ENCODE results near the gene SORCS2. TPM values are rescaled to one million over a fixed set of nuclear protein-coding genes. Genes with fewer than 3 reads are reported as not detected.

SORCS2 gene
- total and polyA plus RNA-seq, 2 of the 4 experiments (the other 2 are of a cell fraction): 0.36 to 0.62 TPM

DNA sequence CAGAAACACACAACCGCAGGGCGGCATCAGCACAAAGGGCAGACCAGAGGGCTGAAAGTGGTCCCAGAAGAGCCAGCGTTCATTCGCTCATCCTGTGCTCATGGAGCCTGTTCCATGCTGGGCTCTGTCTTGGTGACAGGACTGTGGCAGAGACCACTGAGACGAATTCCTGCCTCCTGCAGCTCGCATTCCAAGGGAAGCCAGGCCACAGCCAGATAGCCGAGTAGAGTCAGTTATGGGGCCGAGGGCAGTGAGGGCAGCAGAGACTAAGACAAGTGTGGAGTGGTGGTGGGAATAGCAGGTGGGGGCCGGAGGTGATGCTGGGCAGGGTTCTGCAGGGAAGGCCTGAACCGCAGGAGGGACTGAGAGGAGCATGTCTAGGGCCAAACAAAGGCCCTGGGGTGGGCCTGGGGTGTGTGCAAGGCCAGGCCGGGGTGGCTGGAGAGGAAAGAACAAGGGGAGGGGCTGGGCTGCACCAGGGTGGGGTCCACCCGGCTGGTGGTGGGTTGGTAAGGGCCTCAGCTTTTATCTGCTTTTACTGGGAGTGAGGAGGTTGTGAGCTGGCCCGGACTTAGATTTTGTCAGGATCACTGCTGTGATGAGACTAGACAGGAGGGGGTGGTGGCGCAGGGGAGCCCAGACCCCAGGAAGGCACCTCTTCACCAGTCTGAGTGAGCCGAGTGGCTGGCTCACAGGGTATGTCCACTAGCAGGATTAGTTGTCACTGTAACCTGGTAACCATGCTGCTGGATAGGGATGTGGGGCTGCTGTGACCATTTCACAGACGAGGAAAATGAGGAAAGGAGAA, 236.1 kb downstream of the SORCS2 start:
- Histone ChIP-seq H3K4me3 (ENCODE audit: insufficient read depth, low read depth, low read length) (no peak overlapping the region), H2BK120ac (ENCODE audit: low read depth, low read length) (no peak overlapping the region), H3K36me3 (ENCODE audit: control insufficient read depth, insufficient read depth, low read length) (no peaks in the 10 kb centered on the region), H3K9ac (ENCODE audit: low read depth, low read length) (no peak overlapping the region), H4K91ac (ENCODE audit: insufficient read depth, low read depth, low read length) (no peak overlapping the region), H4K8ac (ENCODE audit: low read depth in 2 of 2, low read length in 2 of 2) (no peak overlapping the region), H3K9me1 (ENCODE audit: insufficient read depth, low read length) (no peaks in the 10 kb centered on the region), H2AFZ (replicated peaks; ENCODE audit: low read length, poor library complexity) (no peak overlapping the region), H2BK15ac (ENCODE audit: low read depth, low read length) (no peak overlapping the region), H3K56ac (ENCODE audit: extremely low read depth, insufficient read depth, low read length) (no peak overlapping the region), H4K5ac (ENCODE audit: low read depth, low read length) (no peak overlapping the region), H3K18ac (ENCODE audit: low read depth, low read length) (no peak overlapping the region), H2AK5ac (ENCODE audit: low read depth, low read length) (no peak overlapping the region), H3K4me2 (ENCODE audit: low read depth, low read length) (no peak overlapping the region), H3K23ac (ENCODE audit: low read depth, low read length) (no peak overlapping the region), H2AK9ac (replicated peaks; ENCODE audit: low read depth, low read length, poor library complexity) (no peak overlapping the region), H3K14ac (replicated peaks; ENCODE audit: low read depth, low read length) (no peak overlapping the region), H4K20me1 (ENCODE audit: insufficient read depth, low read length) (no peaks in the 10 kb centered on the region), H3K27ac (ENCODE audit: insufficient read depth, low read length) (no peak overlapping the region), H3K9me3 (ENCODE audit: control insufficient read depth, insufficient read depth, low read length) (no peaks in the 10 kb centered on the region), H3K79me1 (ENCODE audit: low read depth in 1 of 2, low read length in 2 of 2) (no peaks in the 10 kb centered on the region), H3K27me3 (ENCODE audit: control insufficient read depth, insufficient read depth, low read length) (peaks cover 17% of the 10 kb centered on the region; the same call in 1 of the 2 replicates), H2BK20ac (ENCODE audit: low read depth, low read length) (no peak overlapping the region), H2BK5ac (ENCODE audit: low read depth, low read length, poor library complexity, severe bottlenecking) (no peak overlapping the region), H3K4ac (ENCODE audit: low read depth, low read length) (no peak overlapping the region), H3K4me1 (ENCODE audit: control insufficient read depth, insufficient read depth, low read length) (no peaks in the 10 kb centered on the region)
- CTCF ChIA-PET: no interaction called here
- no TSS peak for BruUV-seq (replicated peaks)
- POLR2A ChIA-PET (ENCODE audit: unreplicated experiment): no interaction called here
- 70% methylated on average over 8 of the region's 16 CpGs; no CpG with 5 or more reads in 1 of the 2 experiments for WGBS, 2 experiments (ENCODE audit: extremely low coverage in 2 of 2, insufficient read length in 1 of 2)
- intact Hi-C loops (cut with micrococcal nuclease) (no loop called here), in situ Hi-C loops (cut with MboI; ENCODE audit: low sequenced_read_pairs) (no loop called here), dilution Hi-C loops (cut with HindIII; ENCODE audit: low sequenced_read_pairs, unreplicated experiment) (no loop called here)
- ATAC-seq (ENCODE audit: low read depth) (no peak), DNase-seq (no peak)
- TF ChIP-seq CTCF (conservative IDR thresholded peaks at IDR 0.05; ENCODE audit: low read depth, low read length) (no peak), BHLHE40 (IDR thresholded peaks at IDR 0.05; ENCODE audit: low read depth, low read length) (no peak), MXI1 (IDR thresholded peaks at IDR 0.05; ENCODE audit: borderline replicate concordance, low read depth, low read length) (no peak), SMC3 (IDR thresholded peaks at IDR 0.05; ENCODE audit: low read depth, low read length) (no peak), FOS (IDR thresholded peaks at IDR 0.05; ENCODE audit: low read depth, low read length) (no peak), RCOR1 (IDR thresholded peaks at IDR 0.05; ENCODE audit: insufficient replicate concordance, low read length) (no peak), MAFK (IDR thresholded peaks at IDR 0.05; ENCODE audit: low read depth, low read length) (no peak), CHD1 (IDR thresholded peaks at IDR 0.05; ENCODE audit: low read depth, low read length) (no peak), USF2 (IDR thresholded peaks at IDR 0.05; ENCODE audit: low read depth, low read length) (no peak), RAD21 (IDR thresholded peaks at IDR 0.05; ENCODE audit: low read length) (no peak), POLR2A (IDR thresholded peaks at IDR 0.05; ENCODE audit: low read depth, low read length) (no peak), ELK1 (IDR thresholded peaks at IDR 0.05; ENCODE audit: borderline replicate concordance, low read depth, low read length) (no peak), CEBPB (IDR thresholded peaks at IDR 0.05; ENCODE audit: low read depth, low read length) (no peak), RFX5 (IDR thresholded peaks at IDR 0.05; ENCODE audit: low read depth, low read length) (no peak)
